HepG2 (cell line): ENCODE results near the gene RIIAD1. TPM values are rescaled to one million over a fixed set of nuclear protein-coding genes. Genes with fewer than 3 reads are reported as not detected.

ENCODE experiments used
- CREM ChIP-seq, 2 experiments: sonication (generic) in 1 of 2; formaldehyde crosslinking in 1 of 2; IDR thresholded peaks; 2 replicates each; pipeline versions ENCODE4 v1.4.0 to v1.6.1; 2016 to 2020; ENCODE audit warnings: antibody characterized with exemption in 1 of 2, mild to moderate bottlenecking in 1 of 2, missing genetic modification reagents in 1 of 2
- FOXA3 ChIP-seq: IDR thresholded peaks from 2 replicates; pipeline ENCODE4 v1.6.1; 2016; ENCODE audit warnings: missing genetic modification reagents, missing compliant biosample characterization
- FOXC1 ChIP-seq: sonication (generic); formaldehyde crosslinking; IDR thresholded peaks from 2 replicates; pipeline ENCODE4 v1.8.0; 2022; ENCODE audit warnings: mild to moderate bottlenecking, missing genetic modification reagents, borderline replicate concordance
- HES4 ChIP-seq: sonication (generic); formaldehyde crosslinking; IDR thresholded peaks from 2 replicates; pipeline ENCODE4 v1.9.0; 2021; ENCODE audit warnings: mild to moderate bottlenecking, missing genetic modification reagents, borderline replicate concordance
- HNRNPH1 ChIP-seq: fragments of 200-400 bp; formaldehyde crosslinking; optimal IDR thresholded peaks from 2 replicates; pipeline ENCODE3; 2017; ENCODE audit warnings: mild to moderate bottlenecking, low read depth, low read length
- MZF1 ChIP-seq: sonication (generic); formaldehyde crosslinking; IDR thresholded peaks from 2 replicates; pipeline ENCODE4 v1.8.1; 2023; ENCODE audit warnings: mild to moderate bottlenecking, missing genetic modification reagents, borderline replicate concordance
- RBFOX2 ChIP-seq: fragments of 200-400 bp; formaldehyde crosslinking; IDR thresholded peaks from 2 replicates; pipeline ENCODE4 v1.6.1; 2017; ENCODE audit warnings: low read depth, mild to moderate bottlenecking, low read length
- SIN3A ChIP-seq: IDR thresholded peaks from 2 replicates; pipeline ENCODE4 v1.6.1; 2011; ENCODE audit warnings: low read depth, mild to moderate bottlenecking, control low read depth, low read length, borderline replicate concordance
- SIX1 ChIP-seq: sonication (generic); formaldehyde crosslinking; IDR thresholded peaks from 2 replicates; pipeline ENCODE4 v1.4.0; 2020; ENCODE audit warnings: missing genetic modification reagents, borderline replicate concordance
- SNRNP70 ChIP-seq: fragments of 200-400 bp; formaldehyde crosslinking; IDR thresholded peaks from 2 replicates; pipeline ENCODE4 v1.6.1; 2017; ENCODE audit warnings: mild to moderate bottlenecking, low read depth, low read length, moderate library complexity
- SP2 ChIP-seq: sonication (generic); formaldehyde crosslinking; IDR thresholded peaks from 2 replicates; pipeline ENCODE4 v1.5.1; 2020; ENCODE audit warnings: mild to moderate bottlenecking, missing genetic modification reagents
- SSRP1 ChIP-seq: IDR thresholded peaks from 2 replicates; pipeline ENCODE4 v1.6.1; 2016; ENCODE audit warnings: control low read depth
- TMF1 ChIP-seq: sonication (generic); formaldehyde crosslinking; IDR thresholded peaks from 2 replicates; pipeline ENCODE4 v1.8.1; 2022; ENCODE audit warnings: low read depth, missing genetic modification reagents
- YEATS2 ChIP-seq: sonication (generic); formaldehyde crosslinking; IDR thresholded peaks from 2 replicates; pipeline ENCODE4 v1.4.0; 2020; ENCODE audit warnings: missing genetic modification reagents, borderline replicate concordance
- ZNF3 ChIP-seq: IDR thresholded peaks from 2 replicates; pipeline ENCODE4 v1.7.0; 2017; ENCODE audit warnings: inconsistent platforms
- ZNF430 ChIP-seq: sonication (generic); formaldehyde crosslinking; IDR thresholded peaks from 2 replicates; pipeline ENCODE4 v1.9.0; 2021; ENCODE audit warnings: mild to moderate bottlenecking, missing genetic modification reagents
- ZNF570 ChIP-seq: sonication (generic); formaldehyde crosslinking; IDR thresholded peaks from 2 replicates; pipeline ENCODE4 v1.4.0; 2020; ENCODE audit warnings: mild to moderate bottlenecking, missing genetic modification reagents, borderline replicate concordance
- ZNF775 ChIP-seq: sonication (generic); formaldehyde crosslinking; IDR thresholded peaks from 2 replicates; pipeline ENCODE4 v1.4.0; 2020; ENCODE audit warnings: missing genetic modification reagents, mild to moderate bottlenecking, moderate library complexity, borderline replicate concordance
- ZNF782 ChIP-seq: sonication (generic); formaldehyde crosslinking; IDR thresholded peaks from 2 replicates; pipeline ENCODE4 v1.4.0; 2020; ENCODE audit warnings: missing genetic modification reagents, mild to moderate bottlenecking, borderline replicate concordance
- ZNF878 ChIP-seq: sonication (generic); formaldehyde crosslinking; IDR thresholded peaks from 2 replicates; pipeline ENCODE4 v1.8.1; 2023; ENCODE audit warnings: mild to moderate bottlenecking, missing genetic modification reagents, moderate library complexity
- polyA plus RNA-seq, 8 experiments: library from polyadenylated mRNA; depleted of rRNA in 3 of 8; stranded (reverse) in 7 of 8; unstranded in 1 of 8; fragments of >200 nt; fragmentation: Illumina TruSeq in 4 of 8; extraction: Trizol in 4 of 8; gene quantifications; 2 replicates each; pipeline versions ENCODE4 v1.2.1 to v1.2.3, GENCODE V29; 2011 to 2016; ENCODE audit warnings: low read depth in 4 of 8, missing spikeins in 1 of 8, mixed read lengths in 1 of 8; ENCODE audit not compliant: insufficient read depth in 1 of 8
- total RNA-seq, 5 experiments: library from RNA; depleted of rRNA; stranded (reverse); fragments of >200 nt; fragmentation: Illumina TruSeq; extraction: Trizol; gene quantifications; 2 replicates each; pipeline ENCODE4 v1.2.3, GENCODE V29; 2016; ENCODE audit warnings: low read depth in 1 of 5
- TF ChIP-seq, protein P1 (sequence below): sonication (generic); formaldehyde crosslinking; conservative IDR thresholded peaks from 2 replicates; pipeline ENCODE4 v1.4.0; 2020; ENCODE audit warnings: missing genetic modification reagents
- TF ChIP-seq, protein P2 (sequence below): sonication (generic); formaldehyde crosslinking; conservative IDR thresholded peaks from 2 replicates; pipeline ENCODE4 v1.4.0; 2020; ENCODE audit warnings: mild to moderate bottlenecking, missing genetic modification reagents, moderate library complexity

Gene RIIAD1
- total and polyA plus RNA-seq, 2 of the 13 experiments (the other 11 are each of a cell fraction or from before 2014, with no cell fraction given): not detected

DNA sequence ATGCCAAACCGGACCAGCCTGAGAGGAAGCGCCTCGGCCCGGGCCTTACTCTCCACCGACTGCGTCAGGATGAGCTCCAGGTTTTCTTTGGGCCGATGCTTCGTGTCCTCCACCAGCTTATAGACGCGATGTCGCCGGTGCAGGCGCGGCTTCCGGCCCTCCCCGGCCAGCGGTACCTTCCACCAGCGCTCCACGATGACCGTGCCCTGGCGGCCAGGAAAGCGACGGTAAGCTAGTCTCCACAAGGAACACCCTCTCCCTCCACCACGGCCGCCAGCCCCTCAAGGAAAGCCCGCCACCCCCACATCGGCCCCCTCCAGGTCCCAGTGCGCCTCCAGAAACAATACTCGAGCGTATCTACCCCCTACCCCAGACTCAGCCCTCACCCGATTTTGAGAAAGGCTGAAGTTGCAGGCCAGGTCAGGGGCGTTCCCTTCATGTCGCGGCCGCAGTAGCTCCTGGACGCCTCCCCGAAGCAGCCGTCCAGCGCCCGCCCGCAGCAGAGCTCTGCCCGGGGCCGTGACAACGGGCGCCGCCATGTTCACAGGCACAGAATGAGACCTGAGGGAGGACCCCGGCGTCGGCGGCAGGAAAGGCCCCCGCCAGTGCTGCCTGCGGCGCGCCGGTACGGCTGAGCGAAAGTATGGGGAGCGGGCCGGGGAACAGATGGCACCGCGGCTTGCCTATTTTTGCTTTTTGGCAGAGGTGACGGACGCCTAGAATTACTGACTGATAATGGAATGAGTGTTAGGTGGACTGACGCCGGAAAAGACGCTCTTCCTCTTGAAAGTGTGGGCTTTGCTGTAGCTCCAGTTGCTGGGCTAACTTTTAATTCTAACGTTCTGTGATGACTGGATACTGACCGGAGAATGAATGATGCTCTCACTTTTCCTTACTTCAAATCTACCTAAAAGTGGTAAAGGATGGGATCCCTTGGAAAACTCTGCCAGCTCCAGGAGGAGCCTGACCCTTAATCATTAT, 41.9 kb downstream of the RIIAD1 start, which contains the start of gene MRPL9 (continued):
- TF ChIP-seq, protein P1, sequence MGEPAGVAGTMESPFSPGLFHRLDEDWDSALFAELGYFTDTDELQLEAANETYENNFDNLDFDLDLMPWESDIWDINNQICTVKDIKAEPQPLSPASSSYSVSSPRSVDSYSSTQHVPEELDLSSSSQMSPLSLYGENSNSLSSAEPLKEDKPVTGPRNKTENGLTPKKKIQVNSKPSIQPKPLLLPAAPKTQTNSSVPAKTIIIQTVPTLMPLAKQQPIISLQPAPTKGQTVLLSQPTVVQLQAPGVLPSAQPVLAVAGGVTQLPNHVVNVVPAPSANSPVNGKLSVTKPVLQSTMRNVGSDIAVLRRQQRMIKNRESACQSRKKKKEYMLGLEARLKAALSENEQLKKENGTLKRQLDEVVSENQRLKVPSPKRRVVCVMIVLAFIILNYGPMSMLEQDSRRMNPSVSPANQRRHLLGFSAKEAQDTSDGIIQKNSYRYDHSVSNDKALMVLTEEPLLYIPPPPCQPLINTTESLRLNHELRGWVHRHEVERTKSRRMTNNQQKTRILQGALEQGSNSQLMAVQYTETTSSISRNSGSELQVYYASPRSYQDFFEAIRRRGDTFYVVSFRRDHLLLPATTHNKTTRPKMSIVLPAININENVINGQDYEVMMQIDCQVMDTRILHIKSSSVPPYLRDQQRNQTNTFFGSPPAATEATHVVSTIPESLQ (CRISPR knock-in tag): no peak
- TF ChIP-seq FOXA3 (CRISPR knock-in tag): peak; percentile 40; the same call in 1 of the 2 replicates
- TF ChIP-seq, protein P2, sequence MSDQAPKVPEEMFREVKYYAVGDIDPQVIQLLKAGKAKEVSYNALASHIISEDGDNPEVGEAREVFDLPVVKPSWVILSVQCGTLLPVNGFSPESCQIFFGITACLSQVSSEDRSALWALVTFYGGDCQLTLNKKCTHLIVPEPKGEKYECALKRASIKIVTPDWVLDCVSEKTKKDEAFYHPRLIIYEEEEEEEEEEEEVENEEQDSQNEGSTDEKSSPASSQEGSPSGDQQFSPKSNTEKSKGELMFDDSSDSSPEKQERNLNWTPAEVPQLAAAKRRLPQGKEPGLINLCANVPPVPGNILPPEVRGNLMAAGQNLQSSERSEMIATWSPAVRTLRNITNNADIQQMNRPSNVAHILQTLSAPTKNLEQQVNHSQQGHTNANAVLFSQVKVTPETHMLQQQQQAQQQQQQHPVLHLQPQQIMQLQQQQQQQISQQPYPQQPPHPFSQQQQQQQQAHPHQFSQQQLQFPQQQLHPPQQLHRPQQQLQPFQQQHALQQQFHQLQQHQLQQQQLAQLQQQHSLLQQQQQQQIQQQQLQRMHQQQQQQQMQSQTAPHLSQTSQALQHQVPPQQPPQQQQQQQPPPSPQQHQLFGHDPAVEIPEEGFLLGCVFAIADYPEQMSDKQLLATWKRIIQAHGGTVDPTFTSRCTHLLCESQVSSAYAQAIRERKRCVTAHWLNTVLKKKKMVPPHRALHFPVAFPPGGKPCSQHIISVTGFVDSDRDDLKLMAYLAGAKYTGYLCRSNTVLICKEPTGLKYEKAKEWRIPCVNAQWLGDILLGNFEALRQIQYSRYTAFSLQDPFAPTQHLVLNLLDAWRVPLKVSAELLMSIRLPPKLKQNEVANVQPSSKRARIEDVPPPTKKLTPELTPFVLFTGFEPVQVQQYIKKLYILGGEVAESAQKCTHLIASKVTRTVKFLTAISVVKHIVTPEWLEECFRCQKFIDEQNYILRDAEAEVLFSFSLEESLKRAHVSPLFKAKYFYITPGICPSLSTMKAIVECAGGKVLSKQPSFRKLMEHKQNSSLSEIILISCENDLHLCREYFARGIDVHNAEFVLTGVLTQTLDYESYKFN (CRISPR knock-in tag): peak; percentile 25; the same call in 1 of the 2 replicates
- no peak for TF ChIP-seq ZNF775 (CRISPR knock-in tag)
- TF ChIP-seq MZF1 (CRISPR knock-in tag): 0 out of 2 replicates have a peak, but pooled peaks have one; percentile 70
- TF ChIP-seq YEATS2: peak; percentile 91
- TF ChIP-seq ZNF570 (CRISPR knock-in tag): no peak
- no peak for TF ChIP-seq ZNF878 (CRISPR knock-in tag)
- TF ChIP-seq SSRP1: no peak
- TF ChIP-seq SNRNP70: no peak
- no peak; the same call in 1 of the 2 replicates for TF ChIP-seq SP2 (CRISPR knock-in tag)
- TF ChIP-seq TMF1 (CRISPR knock-in tag): peak; percentile 77; the same call in 1 of the 2 replicates
- TF ChIP-seq ZNF3: no peak
- TF ChIP-seq FOXC1 (CRISPR knock-in tag): peak; percentile 15; the same call in 1 of the 2 replicates
- TF ChIP-seq ZNF430 (CRISPR knock-in tag): peak; percentile 73
- no peak for TF ChIP-seq SIN3A
- no peak for TF ChIP-seq ZNF782 (CRISPR knock-in tag)
- TF ChIP-seq HNRNPH1: no peak
- TF ChIP-seq SIX1: peak; percentile 36; the same call in 1 of the 2 replicates
- TF ChIP-seq HES4: no peak
- TF ChIP-seq RBFOX2: peak; percentile 95
- peak; percentile 49; the same call in 1 of the 2 replicates for TF ChIP-seq CREM (IDR thresholded peaks at IDR 0.05)
- no peak for TF ChIP-seq CREM (CRISPR knock-in tag; IDR thresholded peaks at IDR 0.05)
